Sigmoid colon (tissue), 4 donors: ENCODE data around the gene PPP1R16B.

Source experiments
- CTCF ChIP-seq, 4 experiments: fragments of 450-650 bp in 3 of 4; fragments of 200-600 bp in 1 of 4; IDR thresholded peaks; one replicate each; pipeline ENCODE4 v1.5.1; 2016 to 2019; ENCODE audit warnings: antibody characterized with exemption in 4 of 4, mild to moderate bottlenecking in 3 of 4, moderate library complexity in 2 of 4
- EP300 ChIP-seq, 4 donors: sonication (generic); formaldehyde crosslinking; IDR thresholded peaks; one replicate each; pipeline ENCODE4 v1.6.1; 2017; ENCODE audit warnings: antibody characterized with exemption in 4 of 4

GRCh38 chr20:38863024-38863851, 57.7 kb downstream of the PPP1R16B start:
- TF ChIP-seq CTCF (IDR thresholded peaks at IDR 0.05) (no peak), EP300 (IDR thresholded peaks at IDR 0.05) (no peak)
